RWPE2 (cell line): ENCODE results near the gene RP9.

Experiments used
- ATAC-seq: fragments of 200-7000 bp; cut with Tn5 transposase; 3 replicates; pipeline ENCODE4 v1.9.1; 2021; ENCODE audit warnings: low read depth
- DNase-seq: peaks from one replicate; pipeline ENCODE4 v3.0.0-alpha.2; 2020; ENCODE audit warnings: low spot score
- H3K27ac ChIP-seq: fragments of 450-650 bp; 2 replicates; pipeline ENCODE4 v1.5.1; 2017; ENCODE audit warnings: mild to moderate bottlenecking; ENCODE audit not compliant: poor library complexity, severe bottlenecking
- H3K27me3 ChIP-seq: fragments of 250-450 bp; sonication (Bioruptor Pico); 2 replicates; pipeline ENCODE4 v1.5.1; 2021; ENCODE audit warnings: mild to moderate bottlenecking, moderate library complexity; ENCODE audit not compliant: insufficient read depth, poor library complexity, severe bottlenecking
- H3K36me3 ChIP-seq: fragments of 250-450 bp; sonication (Bioruptor Pico); 2 replicates; pipeline ENCODE4 v1.5.1; 2020; ENCODE audit warnings: low read depth, mild to moderate bottlenecking, moderate library complexity
- H3K4me1 ChIP-seq: fragments of 250-450 bp; sonication (Bioruptor Pico); 2 replicates; pipeline ENCODE4 v1.5.1; 2021; ENCODE audit warnings: mild to moderate bottlenecking, moderate library complexity; ENCODE audit not compliant: insufficient read depth, poor library complexity, severe bottlenecking
- H3K4me3 ChIP-seq: fragments of 250-450 bp; sonication (Bioruptor Pico); 2 replicates; pipeline ENCODE4 v1.5.1; 2021; ENCODE audit warnings: mild to moderate bottlenecking, moderate library complexity; ENCODE audit not compliant: severe bottlenecking
- H3K9me3 ChIP-seq: fragments of 250-450 bp; sonication (Bioruptor Pico); 2 replicates; pipeline ENCODE4 v1.5.1; 2021; ENCODE audit warnings: mild to moderate bottlenecking, moderate library complexity; ENCODE audit not compliant: severe bottlenecking
- TF ChIP-seq, protein P1 (sequence below): fragments of 450-650 bp; IDR thresholded peaks from one replicate; pipeline ENCODE4 v1.5.1; 2017; ENCODE audit warnings: mild to moderate bottlenecking, moderate library complexity; ENCODE audit not compliant: poor library complexity, severe bottlenecking

Gene RP9

DNA sequence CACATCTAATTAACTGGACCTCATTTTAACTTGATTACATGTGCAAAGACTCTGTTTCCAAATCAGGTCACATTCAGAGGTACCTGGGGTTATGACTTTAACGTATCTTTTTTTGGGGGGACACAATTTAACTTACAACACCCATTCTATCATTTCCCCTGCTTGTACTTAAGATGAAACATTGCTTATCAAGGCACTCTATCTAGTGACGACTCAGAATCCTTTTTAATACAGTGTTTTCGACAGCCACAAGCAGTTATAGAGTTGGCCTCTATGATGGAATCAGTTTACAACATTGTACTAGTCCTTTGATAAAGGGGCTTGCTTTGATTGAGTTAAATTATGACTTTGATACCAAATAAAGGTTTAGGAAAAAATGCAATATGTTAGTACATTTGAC, 42.9 kb upstream of the RP9 start:
- H3K9me3 ChIP-seq: no peaks in the 10 kb centered on the region
- H3K27ac ChIP-seq: no peak overlapping the region
- TF ChIP-seq, protein P1, sequence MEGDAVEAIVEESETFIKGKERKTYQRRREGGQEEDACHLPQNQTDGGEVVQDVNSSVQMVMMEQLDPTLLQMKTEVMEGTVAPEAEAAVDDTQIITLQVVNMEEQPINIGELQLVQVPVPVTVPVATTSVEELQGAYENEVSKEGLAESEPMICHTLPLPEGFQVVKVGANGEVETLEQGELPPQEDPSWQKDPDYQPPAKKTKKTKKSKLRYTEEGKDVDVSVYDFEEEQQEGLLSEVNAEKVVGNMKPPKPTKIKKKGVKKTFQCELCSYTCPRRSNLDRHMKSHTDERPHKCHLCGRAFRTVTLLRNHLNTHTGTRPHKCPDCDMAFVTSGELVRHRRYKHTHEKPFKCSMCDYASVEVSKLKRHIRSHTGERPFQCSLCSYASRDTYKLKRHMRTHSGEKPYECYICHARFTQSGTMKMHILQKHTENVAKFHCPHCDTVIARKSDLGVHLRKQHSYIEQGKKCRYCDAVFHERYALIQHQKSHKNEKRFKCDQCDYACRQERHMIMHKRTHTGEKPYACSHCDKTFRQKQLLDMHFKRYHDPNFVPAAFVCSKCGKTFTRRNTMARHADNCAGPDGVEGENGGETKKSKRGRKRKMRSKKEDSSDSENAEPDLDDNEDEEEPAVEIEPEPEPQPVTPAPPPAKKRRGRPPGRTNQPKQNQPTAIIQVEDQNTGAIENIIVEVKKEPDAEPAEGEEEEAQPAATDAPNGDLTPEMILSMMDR: no peak
- ATAC-seq (no peak), DNase-seq (no peak)
- H3K27me3 ChIP-seq: no peaks in the 10 kb centered on the region
- H3K4me3 ChIP-seq: no peak overlapping the region
- no peaks in the 10 kb centered on the region for H3K36me3 ChIP-seq
- H3K4me1 ChIP-seq: no peaks in the 10 kb centered on the region

DNA sequence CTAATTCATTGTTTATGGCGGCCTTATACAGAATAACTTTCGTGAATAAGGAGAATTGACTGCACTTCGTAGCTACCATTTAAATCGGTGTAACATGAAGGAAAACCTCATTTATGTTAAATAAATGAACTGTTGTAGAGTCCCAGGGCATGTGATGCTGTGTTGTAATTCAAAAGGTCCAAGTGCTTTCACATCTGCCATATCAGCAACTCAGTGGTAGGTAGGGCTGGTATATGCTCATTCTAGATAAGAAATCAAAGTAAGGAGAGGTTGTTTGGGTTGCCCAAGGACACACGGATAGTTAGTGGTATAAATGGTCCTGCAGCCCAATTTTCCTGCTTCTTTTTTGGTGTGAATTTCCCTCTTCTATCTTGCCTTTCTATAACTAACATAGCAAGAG, 36.0 kb upstream of the RP9 start:
- TF ChIP-seq, protein P1: no peak
- Histone ChIP-seq H3K4me3 (no peak overlapping the region), H3K4me1 (no peaks in the 10 kb centered on the region), H3K27ac (no peak overlapping the region), H3K36me3 (no peaks in the 10 kb centered on the region), H3K9me3 (no peaks in the 10 kb centered on the region), H3K27me3 (no peaks in the 10 kb centered on the region)
- DNase-seq (no peak), ATAC-seq (no peak)

DNA sequence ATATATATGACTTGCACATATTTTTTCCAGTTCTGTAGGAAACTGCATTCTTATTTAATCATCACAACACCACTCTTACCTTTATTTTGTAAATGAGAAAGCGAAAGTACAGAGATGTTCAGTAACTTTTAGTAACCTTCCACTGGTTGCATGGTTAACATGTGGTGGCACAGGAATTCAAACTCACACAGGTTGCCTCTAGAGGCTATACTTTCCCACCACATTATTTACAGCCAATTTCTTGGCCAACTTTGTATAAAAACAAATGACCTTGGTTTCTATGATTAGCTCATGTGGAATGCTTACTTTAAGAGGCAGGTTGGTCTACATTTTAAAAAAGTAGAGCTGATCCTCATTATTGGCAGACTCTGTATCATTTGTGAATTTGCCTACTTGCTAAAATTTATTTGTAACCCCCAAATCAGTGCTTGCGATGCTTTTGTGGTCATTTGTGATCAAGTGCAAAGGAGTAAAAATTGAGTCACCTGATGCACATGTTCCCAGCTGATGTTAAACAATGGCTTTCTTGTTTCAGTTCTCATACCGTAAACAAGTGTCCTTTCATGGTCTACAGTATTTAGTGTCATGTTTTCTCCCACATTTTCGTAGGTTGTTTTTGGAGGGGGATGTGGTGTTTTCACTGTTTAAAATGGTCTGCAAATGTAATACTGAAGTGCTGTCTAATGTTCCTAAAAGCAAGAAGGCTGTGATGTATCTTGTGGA, 35.0 kb upstream of the RP9 start:
- H3K4me1 ChIP-seq: no peaks in the 10 kb centered on the region
- H3K9me3 ChIP-seq: no peaks in the 10 kb centered on the region
- DNase-seq (no peak), ATAC-seq (no peak)
- TF ChIP-seq, protein P1: no peak
- H3K4me3 ChIP-seq: no peak overlapping the region
- H3K27me3 ChIP-seq: no peaks in the 10 kb centered on the region
- H3K27ac ChIP-seq: no peak overlapping the region
- no peaks in the 10 kb centered on the region for H3K36me3 ChIP-seq

DNA sequence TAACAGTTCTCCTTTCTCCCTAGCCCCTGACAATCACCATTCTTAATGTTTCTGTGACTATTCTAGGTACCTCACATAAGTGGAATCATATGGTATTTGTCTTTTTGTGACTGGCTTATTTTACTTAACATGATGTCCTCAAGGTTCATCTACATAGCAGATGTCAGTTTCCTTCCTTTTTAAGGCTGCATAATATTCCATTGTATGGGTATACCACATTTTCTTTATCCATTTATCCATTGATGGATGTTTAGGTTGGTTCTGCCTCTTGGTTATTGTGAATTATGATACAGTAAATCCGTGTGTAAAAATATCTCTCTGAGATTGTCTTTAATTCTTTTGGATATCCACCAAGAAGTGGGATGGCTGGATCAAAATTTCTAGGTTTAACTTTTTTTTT, 33.4 kb upstream of the RP9 start:
- no peaks in the 10 kb centered on the region for H3K27me3 ChIP-seq
- H3K27ac ChIP-seq: no peak overlapping the region
- no peaks in the 10 kb centered on the region for H3K4me1 ChIP-seq
- H3K9me3 ChIP-seq: no peaks in the 10 kb centered on the region
- H3K36me3 ChIP-seq: no peaks in the 10 kb centered on the region
- H3K4me3 ChIP-seq: no peak overlapping the region
- ATAC-seq (no peak), DNase-seq (no peak)
- TF ChIP-seq, protein P1: no peak

DNA sequence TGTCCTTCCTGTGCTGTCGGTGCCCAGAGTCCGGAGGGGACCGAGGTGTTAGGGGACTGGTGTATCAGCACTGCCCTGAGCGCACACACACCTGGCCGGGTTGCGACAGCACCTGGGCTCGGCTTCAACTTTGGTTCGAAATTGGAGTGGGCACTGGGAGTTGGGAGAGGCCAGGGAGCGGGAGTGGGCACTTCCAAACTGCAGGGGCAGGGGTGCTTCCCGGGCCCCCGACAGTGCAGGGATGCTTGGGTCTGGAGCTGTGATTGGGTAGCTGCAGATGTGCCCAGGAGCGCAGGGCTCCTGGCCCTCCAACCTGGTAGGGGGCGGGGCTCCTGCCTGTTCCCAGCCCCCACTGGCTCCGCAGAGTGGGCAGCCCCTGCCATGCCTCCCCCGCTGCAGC, 27.9 kb upstream of the RP9 start:
- Histone ChIP-seq H3K27ac (no peak overlapping the region), H3K4me3 (no peak overlapping the region), H3K9me3 (no peaks in the 10 kb centered on the region), H3K27me3 (no peaks in the 10 kb centered on the region), H3K36me3 (no peaks in the 10 kb centered on the region), H3K4me1 (no peaks in the 10 kb centered on the region)
- no peak for ATAC-seq
- TF ChIP-seq, protein P1: no peak
- no peak for DNase-seq
